RPMI7951 (cell line): ENCODE data around the gene ENC1. TPM values are rescaled to one million over a fixed set of nuclear protein-coding genes. Genes with fewer than 3 reads are reported as not detected.

Experiments used
- DNase-seq: peaks from one replicate; pipeline ENCODE4 v3.0.0-alpha.2; 2012; ENCODE audit warnings: low read depth
- total RNA-seq: library from RNA; depleted of rRNA; stranded (reverse); fragments of >200 nt; shearing (Covaris generic); gene quantifications from 2 replicates; pipeline ENCODE4 v1.2.3, GENCODE V29; 2014

Gene ENC1
- total RNA-seq, 1 experiment from 2014 or later: 23.3 TPM

DNA sequence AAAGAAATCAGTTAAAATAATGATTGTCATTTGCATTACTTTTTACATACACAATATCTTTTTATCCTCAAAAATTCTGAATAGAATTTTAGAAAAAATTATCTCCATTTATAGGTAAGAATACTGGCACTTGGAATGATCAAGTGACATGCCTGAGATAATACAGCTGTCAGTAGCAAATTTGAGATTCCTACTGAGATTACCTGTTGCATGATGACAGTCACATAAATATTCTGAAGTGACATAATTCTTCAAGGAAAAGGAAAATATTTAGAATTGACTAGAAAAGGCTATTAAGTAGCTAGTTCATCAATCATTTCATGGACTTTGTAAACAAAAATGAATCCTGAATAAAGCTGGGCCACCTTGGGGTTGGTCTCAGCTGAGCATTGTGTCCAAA is 15.2 kb upstream of the ENC1 start:
- DNase-seq: no peak

DNA sequence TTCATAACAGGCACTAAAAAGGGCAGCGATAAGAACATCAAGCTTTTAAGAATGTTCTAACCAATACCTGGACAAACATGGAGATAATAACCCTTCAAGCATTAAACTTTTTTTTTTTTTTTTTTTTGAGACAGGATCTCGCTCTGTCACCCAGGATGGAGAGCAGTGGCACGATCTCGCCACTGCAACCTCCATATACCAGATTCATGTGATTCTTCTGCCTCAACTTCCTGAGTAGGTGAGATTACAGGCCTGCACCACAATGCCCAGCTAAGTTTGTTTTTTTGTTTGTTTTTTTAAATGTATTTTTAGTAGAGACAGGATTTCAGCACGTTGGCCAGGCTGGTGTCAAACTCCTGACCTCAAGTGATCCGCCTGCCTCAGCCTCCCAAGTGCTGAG is 14.7 kb upstream of the ENC1 start:
- no peak for DNase-seq

DNA sequence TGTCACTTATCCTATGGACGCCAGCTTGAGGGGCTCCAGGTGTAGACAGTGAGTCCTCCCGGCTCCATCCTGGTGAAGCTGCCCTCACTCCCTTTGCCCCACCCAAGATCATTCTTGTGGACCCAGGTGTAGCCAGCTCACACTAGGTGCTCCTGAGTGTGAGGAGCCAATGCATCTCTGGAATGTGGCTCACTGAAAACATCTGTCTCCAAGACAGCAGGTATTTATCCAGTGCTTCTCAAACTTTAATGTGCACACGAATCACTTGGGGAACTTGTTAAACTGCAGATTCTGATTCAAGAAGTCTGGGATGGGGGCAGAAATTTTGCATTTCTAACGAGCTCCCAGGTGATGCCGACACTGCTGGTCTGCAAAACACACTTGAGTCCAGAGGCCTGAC is 13.5 kb upstream of the ENC1 start:
- no peak for DNase-seq

DNA sequence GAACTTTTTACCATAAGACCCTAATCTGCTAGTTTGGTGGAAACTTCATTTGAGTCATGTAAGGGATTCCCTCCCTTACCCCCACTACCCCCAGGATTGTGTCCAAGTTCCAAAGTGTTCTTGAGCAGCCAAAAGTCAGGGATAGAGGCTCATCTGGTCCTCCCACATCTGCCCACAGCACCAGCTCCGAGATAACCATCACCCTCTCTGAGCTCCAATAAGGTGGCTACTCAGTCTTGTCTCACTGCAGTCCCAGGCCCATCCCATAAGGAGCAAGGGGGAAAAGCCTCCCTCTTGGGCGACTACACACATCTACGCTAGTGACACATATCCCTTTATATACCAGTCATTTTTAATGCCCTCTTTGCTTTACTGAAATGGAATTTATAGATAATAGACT is 12.0 kb upstream of the ENC1 start:
- no peak for DNase-seq

DNA sequence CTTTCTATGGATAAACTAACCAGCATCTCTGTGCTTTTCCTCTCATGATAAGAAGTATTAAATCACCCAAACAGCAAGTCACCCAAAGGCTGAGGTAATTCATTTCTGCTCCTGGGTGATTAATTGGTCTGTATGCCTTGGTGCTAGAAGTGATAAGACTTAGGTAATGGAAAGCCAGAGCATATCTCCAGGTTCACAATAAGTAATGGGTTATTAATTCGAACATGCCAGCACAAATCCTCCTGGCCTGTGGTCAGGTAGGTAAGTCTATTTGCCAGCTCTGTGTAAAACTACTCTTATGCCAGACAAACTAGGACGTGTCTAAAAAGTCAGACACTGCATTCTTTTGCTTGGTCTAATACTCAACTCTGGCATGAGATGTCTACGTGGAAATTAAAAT is 11.2 kb upstream of the ENC1 start:
- DNase-seq: no peak

DNA sequence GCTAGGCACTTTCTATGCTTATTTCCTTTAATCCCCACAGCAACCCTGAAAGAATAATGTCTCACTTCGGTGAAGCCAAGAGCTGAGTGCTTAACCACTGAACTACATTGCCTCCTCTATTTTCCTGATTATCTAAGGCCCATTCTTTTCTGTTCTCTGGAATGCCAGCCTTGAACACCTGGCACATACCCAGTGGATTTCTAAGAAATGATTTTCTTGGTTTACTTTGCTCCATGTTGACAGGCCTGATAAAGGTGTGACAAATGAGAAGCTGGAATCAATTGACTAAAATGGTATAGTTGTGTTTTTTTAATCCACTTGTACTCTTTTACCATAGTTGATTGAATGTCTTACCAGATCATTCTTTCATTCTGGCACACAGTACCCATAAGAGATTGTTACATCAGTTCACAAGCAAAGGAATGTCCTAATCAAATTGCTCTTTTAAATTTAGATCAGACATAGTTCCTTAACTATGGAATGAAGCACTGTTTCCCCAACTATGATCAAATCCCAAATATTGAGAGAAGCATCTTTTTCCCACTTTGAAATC is 9.0 kb upstream of the ENC1 start:
- no peak for DNase-seq

DNA sequence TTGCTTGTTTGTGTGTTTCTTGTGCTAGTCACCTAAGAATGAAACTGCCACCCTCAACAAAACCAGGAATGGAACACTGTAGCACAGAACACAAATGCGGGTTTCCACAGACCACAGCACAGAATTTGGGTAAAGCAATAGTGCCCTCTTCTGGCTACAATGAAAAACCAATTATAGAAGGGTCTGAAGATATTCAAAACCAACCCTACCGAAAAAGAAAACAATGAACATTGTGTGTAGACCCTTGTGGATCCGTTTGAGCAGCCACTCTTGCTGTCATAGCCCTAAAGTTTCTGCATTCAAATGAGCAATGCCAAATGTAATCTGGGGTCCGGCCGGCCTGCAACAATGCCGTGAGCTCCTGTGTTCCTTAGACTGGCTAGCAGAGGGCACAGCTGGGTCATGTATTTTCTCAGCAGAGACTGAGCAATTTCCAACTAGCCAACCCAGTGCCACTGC is 8.3 kb upstream of the ENC1 start:
- DNase-seq: peak; percentile 61

DNA sequence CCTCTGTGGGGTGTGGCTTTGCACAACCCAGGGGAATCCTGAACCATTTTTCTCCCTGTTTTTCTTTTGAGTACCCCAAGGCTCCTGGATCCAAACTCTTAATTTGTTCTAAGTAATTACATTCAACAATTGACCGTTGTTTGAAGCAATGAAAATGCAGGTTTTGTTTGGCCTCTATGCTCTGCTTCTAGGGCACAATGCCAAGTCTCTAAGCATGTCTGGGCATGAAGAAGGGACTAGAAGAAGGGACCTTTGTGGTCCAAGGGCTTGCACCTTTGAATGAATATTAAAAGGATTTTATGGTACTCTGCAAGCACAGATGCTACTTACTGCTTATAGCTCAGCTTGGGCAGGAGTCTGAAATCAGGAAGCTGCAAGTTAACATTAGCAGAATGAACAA is 6.6 kb upstream of the ENC1 start:
- DNase-seq: no peak

DNA sequence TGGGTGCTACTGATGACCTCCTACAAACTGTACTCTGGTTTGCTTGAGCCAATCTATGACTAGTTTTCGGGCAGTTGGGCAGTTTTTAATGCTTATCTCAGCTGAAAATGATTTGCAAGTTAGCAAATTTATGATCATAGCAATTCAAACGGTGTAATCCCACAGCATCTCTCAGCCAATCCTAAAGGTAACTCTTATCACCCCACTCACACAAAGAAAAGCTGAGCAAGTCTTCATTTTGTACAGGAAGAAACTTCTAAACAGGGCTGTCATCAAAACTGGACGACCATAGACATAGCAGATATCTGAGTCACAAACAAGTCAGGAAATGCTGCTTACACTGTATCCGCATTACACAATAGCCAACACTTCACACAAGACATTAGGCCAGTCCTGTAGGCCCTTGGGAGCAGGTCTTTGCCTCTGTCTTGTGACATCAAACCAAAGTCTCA is 2.6 kb upstream of the ENC1 start:
- peak; percentile 91 for DNase-seq

DNA sequence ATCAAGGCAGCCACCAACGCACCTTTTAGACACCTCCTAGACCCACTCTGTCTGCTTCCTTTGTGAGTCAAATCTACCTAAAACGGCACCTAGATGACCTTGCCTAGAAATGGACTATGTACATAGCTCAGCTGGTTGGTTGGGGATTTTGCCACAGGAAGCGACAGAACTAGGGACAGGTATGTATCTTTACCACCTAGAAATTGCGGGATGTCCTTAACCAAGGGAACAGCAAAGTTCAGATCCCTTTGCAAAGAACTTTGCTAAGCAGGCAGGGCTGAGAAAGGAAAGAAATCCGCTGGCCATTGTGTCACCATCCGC is 2.0 kb upstream of the ENC1 start:
- DNase-seq: no peak

DNA sequence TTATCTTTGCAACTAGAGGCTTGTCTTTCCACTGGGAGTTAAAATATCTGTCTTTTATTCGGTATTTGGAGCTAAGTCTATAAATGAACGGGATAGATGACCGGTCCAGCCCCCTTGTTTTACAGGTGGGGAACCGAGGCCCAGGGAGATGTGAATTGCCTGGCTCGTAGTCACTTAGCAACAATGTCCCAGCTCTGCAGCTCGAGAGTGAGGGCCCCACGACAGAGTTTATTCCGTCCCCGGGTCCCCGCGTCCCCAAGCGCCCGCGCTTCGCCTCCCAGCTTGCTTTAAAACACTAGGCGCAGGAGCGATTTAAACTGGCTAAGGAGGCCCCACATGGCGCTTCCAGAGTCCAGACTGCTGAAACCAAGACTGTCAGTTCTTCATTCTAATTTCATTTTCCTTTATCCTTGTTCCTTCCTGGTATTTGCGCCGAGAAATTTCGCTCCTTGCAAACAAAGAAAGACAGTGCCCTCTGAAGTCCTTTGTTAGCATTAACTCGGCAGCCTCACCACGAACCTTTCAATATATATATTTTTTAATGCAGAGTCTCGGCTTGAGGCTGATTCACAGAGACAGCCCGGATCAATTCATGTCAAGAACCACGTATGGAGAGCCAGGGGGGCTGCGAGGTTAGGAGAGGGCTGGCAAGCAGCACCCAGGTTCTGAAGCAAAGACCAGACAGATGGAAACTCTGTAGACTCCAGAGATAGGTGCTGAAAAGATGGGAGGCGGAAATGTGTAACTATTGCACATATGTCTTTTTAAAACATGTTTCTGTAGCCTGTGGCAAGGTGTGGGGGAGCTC is 1.4 kb upstream of the ENC1 start:
- DNase-seq: peak; percentile 81

DNA sequence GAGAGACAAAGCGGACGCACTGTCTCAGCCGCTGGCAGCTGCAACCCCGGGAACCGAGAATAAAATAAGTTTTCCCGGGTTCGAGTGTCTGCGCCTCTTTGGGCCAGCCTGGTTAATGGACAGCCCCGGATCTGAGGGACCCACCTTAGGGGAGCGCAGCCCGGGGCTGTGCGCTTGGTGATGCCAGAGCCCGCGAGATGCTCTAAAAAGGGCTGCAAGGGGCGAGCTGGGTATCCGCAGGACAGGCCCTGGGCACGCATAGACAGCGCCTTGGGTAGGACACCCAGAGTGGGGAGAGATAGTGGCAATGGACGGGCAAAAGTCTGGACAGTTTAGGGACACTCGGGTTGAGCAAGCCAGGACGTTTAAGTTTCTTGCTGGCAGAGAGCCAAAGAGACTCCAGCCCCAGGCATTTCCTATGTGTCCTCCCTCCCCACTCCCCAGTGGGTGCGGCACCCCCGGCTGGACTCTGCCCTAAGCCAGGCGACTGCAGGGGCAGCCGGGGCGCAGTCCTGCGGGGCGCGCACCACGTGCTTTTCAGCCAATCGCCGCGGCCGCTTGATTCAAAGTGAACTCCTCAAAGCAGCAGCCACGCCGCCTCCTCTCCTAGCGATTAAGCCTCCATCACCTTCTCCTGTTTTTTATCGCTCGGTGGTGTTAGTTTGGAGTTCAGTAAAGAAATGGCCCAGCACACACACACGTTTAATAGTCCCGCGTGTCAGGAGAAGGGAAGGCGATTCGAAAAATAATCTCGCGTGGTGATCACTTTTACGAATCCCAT is 616 bp upstream of the ENC1 start:
- DNase-seq: peak; percentile 93

DNA sequence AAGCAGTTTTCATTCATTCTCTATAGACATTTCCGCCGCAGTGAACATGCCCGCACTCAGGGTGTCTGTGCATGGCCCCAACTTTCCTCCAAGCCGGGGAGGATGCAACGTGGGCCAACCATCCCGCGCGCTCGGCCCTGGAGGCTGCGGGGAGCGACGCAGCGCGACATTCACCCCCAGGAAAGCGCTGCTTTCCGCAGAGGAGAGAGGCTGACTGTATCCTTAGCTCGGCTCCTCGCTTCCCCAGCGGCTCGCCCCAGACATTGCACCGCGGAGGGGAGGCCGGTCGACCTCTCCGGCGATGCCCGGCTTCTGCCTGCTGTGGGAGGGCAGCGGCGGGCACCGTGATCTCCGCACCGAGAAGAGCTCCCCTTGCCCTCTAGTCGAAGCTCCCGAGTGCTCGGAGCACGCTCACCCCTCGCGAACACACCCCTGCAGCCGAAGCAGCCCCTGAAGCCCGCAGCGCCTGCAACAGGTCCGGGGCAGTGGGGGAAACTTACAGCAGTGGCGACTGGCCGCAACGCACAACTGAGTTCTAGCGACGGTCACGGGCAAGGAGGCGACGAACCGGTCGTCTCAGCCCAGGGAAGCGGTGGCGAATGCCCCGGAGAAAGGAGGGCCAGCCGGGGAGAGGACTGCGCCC is 600 bp downstream of the ENC1 start:
- DNase-seq: peak; percentile 54

DNA sequence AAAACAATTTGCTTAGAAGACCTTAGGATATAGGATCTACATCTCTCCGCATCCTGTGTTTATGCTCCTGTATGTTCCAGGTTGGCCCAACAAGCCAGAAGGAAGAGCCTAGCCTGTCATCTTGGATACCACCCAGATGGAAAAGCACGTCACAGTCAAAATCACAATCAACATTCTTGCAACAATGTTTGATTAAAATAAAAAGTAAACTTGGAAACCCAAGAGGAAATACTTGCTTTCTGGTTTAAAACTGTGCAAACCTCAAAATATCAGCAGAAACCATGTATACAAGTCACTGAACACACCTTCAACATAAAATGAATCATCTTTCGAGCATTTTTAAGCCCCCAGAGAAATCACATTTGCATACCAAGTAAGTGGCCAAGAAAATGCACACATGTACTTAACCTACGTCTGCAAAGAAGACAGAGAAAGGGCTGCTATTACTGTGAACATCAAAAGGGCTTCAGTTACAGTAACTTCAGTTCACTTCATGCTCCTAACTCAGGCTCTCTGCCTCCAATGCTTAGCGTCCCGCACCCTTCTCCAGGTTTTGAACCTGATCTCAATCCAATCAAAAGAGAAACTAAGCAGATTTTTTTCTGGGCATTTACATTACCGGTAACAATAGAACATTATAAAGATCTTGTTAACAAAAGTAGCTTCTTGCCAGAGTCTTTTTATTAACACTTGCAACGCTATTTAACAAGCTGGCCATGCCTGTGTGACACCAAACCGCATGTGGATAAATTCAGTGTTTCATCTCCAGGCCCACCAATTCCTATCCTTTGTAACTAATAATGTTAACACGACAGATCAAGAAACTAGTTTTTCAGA is 1.3 kb downstream of the ENC1 start:
- DNase-seq: peak; percentile 52

DNA sequence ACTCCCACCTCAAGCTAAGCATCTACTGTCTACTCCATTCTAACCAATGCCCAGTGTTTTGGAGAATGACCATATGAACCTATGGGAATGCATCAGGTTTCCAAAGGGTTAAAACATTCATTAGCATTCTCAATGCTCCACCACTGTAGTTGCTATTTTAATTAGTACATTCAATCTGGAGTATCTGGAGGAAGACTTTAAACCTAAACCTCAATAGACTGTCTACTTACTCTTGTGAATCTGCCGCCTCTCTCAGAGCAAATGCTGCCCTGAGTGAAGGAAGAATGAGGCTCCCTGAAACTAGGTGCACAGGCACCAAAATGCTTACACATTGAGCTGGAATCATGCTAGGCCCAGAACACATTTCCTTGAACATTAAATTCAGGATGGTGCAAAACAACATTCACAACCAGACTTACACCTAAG is 2.0 kb downstream of the ENC1 start:
- DNase-seq: no peak

DNA sequence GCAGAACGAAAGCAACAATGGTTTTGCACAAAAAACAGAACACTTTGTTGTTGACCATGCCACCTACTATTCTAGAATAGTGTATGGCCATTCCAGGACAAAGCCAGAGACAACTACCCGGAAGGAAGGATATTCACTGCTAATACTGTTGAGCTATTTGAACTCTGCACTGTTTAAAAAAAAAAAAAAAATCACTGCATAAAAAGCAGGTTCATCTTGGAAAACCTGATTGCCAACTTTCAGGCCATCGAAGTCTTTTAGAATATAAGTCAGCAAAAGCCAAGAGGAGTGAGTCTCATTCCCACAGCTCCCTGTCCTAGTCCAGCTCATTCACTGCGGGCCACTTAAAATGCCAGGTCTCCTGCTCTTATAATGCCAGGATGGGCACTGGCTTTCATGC is 4.0 kb downstream of the ENC1 start:
- no peak for DNase-seq

DNA sequence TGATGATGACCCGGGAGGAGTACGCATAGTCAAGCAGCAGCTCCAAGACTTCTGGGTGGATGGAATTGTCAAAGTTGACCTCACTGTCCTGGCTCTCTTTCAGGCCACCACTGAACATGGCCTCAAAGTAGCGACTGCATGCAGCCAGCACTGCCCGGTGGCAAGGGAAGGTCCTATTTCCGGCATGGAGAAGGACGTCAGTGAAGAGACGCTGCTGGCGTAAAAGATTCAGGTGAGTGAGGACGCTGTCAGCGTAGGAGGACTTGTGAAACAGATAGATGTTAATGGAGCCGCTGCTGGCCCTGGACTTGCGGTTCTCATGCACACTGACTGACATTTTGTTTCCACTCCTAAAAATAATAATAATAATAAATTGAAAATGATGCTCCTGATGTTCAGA is 4.4 kb downstream of the ENC1 start:
- no peak for DNase-seq

DNA sequence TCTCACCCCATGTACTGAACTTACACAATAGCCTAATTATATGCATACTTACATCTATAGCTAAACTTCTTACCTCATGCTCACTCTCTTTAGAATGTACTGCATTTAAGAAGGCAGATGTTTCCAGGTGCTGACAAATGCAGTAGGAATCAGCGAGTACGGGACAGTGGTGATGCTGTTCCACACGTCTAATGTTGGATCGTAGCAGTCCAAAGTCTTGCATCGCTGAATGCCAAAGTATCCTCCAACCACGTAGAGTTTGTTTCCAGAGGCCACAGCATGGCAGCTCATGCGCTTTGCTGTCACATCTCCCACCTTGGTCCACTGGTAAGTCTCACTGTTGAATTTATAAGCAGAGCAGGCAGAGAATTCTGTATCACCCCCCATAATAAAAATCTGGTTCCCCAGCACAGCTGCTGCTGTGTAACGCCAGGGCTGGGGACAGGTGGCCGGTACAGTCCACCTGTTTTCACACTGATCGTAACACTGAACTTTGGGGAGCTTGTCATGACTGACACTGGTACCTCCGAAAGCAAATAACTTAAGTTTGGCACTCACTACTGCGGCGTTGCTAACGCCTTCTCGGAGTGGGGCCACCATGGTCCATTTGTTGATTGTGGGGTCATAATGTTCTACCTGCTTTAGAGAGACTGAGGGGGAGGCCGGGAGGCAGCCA is 5.8 kb downstream of the ENC1 start:
- no peak for DNase-seq

DNA sequence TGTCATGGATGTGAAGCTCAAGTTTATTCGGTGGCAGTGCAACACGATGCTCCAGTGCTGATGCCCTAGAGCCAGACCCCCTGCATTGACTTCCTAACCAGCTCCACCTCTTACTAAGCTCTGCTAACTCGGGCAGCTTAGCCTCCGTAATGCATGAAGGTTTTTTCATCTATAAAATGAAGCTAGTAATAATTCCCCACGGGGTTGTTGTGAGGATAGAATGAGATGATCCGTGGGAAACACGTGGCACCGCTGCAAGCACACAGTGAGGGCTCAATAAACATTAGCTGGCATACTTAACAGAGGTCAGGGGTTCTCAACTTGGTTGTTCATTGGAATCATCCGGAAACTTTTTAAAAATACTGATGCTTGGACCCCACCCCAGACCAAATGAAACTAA is 6.8 kb downstream of the ENC1 start:
- no peak for DNase-seq

DNA sequence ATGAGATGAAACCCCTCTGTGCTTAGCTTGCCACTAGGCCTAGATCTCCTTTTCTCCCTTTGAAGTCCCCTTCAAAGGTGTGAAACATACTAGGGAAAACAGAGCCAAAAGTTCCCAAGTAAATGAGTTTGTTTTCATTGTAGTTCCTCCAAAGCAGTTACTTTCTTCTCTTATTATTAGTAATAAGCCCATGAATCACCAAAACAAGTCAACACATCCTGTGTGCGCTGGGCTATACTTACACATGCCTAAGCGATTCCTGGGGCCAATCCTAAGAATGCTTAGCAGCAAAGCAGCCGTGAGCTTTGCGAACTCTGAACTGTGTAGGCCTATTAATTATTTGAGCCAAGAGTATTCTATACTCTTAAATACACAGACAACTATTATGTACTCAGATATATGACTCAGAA is 7.6 kb downstream of the ENC1 start:
- no peak for DNase-seq
